Activated CD8-positive, alpha-beta memory T cell treated with anti-CD3 and anti-CD28 coated beads, Interleukin-2, amount 10 ng/mL, durations not matched to agents 7 days and 5 days (primary cell): Measurements from ENCODE around the gene ZNF747. TPM values are rescaled to one million over a fixed set of nuclear protein-coding genes. Genes with fewer than 3 reads are reported as not detected.
A peak's percentile ranks its signal among the peaks of the same experiment; 100 is the strongest.
"Not testable (repeated sequence)": the region's sequence is repeated elsewhere in the genome, so short reads cannot be mapped to it uniquely, and the experiment has no call there.

Experiments used
- ATAC-seq: fragments of 150-1000 bp; cut with Tn5 transposase; one replicate; pipeline ENCODE4 v1.10.0; 2021; ENCODE audit warnings: moderate library complexity
- CTCF ChIA-PET: fragments of 350-600 bp; sonication (Branson Sonifier 250); formaldehyde crosslinking; loops from one replicate; lab custom pipeline; 2021; ENCODE audit warnings: antibody characterized with exemption; lab: Charles Lee
- DNase-seq: peaks from one replicate; pipeline ENCODE4 v3.0.0-alpha.2; 2020
- H3K27ac Mint-ChIP-seq: one replicate; pipeline ENCODE4 v1.8.0; 2021; ENCODE audit warnings: mild to moderate bottlenecking, mixed read lengths
- H3K27me3 Mint-ChIP-seq: one replicate; pipeline ENCODE4 v1.8.0; 2021; ENCODE audit warnings: mixed read lengths
- H3K36me3 Mint-ChIP-seq: one replicate; pipeline ENCODE4 v1.8.0; 2021; ENCODE audit warnings: mild to moderate bottlenecking, mixed read lengths
- H3K4me1 Mint-ChIP-seq: one replicate; pipeline ENCODE4 v1.8.0; 2021; ENCODE audit warnings: mixed read lengths
- H3K4me3 Mint-ChIP-seq: one replicate; pipeline ENCODE4 v1.8.0; 2021; ENCODE audit warnings: mild to moderate bottlenecking, moderate library complexity, mixed read lengths
- H3K9me3 Mint-ChIP-seq: one replicate; pipeline ENCODE4 v1.8.0; 2022; ENCODE audit warnings: low read depth, mixed read lengths
- total RNA-seq, 2 experiments: library from RNA; stranded (reverse); gene quantifications; one replicate each; pipeline ENCODE4 v1.2.3, GENCODE V29; 2021

Gene ZNF747
- total RNA-seq, 2 experiments from 2014 or later, result 11.3 to 13.2 TPM

GRCh38 chr16:30536391-30537024 is 1.9 kb upstream of the ZNF747 start:
- peaks cover 15% of the 10 kb centered on the region for H3K36me3 Mint-ChIP-seq
- not testable (repeated sequence) for H3K9me3 Mint-ChIP-seq, H3K27me3 Mint-ChIP-seq, ATAC-seq, DNase-seq
- CTCF ChIA-PET, result interaction anchor here (0.7 to 4.3 kb wide), 18 partner anchors 8 to 118 kb away, joined by 3 to 60 read pairs (median 9); partner anchors contain the start of genes DCTPP1, ZNF689, ZNF764 and ZNF785
- peak overlapping the region; percentile 82 for H3K4me3 Mint-ChIP-seq
- H3K4me1 Mint-ChIP-seq, result peaks cover 30% of the 10 kb centered on the region
- peak overlapping the region; percentile 96 for H3K27ac Mint-ChIP-seq

- DNase-seq, result peak; percentile 80
- peak overlapping the region; percentile 96 for H3K27ac Mint-ChIP-seq
- peak overlapping the region; percentile 82 for H3K4me3 Mint-ChIP-seq
- no peaks in the 10 kb centered on the region for H3K27me3 Mint-ChIP-seq
- ATAC-seq, result peak; percentile 66
- peaks cover 30% of the 10 kb centered on the region for H3K4me1 Mint-ChIP-seq
- CTCF ChIA-PET, result interaction anchor here (0.6 to 4.3 kb wide), 41 partner anchors 8 to 406 kb away, joined by 3 to 60 read pairs (median 5); partner anchors contain the start of genes DCTPP1, ITGAL, PRR14 and ZNF688
- H3K9me3 Mint-ChIP-seq, result no peaks in the 10 kb centered on the region
- H3K36me3 Mint-ChIP-seq, result peaks cover 20% of the 10 kb centered on the region
These were observed 1.1 kb upstream of the ZNF747 start for GRCh38 chr16:30535777-30536190.

- Mint-ChIP-seq H3K4me3 (peak overlapping the region; percentile 82), H3K27ac (peak overlapping the region; percentile 96), H3K4me1 (peaks cover 30% of the 10 kb centered on the region), H3K9me3 (no peaks in the 10 kb centered on the region), H3K27me3 (no peaks in the 10 kb centered on the region), H3K36me3 (peaks cover 22% of the 10 kb centered on the region)
- CTCF ChIA-PET, result interaction anchor here (0.6 to 4.3 kb wide), 43 partner anchors 8 to 407 kb away, joined by 3 to 60 read pairs (median 5); partner anchors contain the start of genes DCTPP1, ITGAL, PRR14 and ZNF688
- no peak for DNase-seq
- peak; percentile 25 for ATAC-seq
These were observed 583 bp upstream of the ZNF747 start for GRCh38 chr16:30535106-30535776.

DNA sequence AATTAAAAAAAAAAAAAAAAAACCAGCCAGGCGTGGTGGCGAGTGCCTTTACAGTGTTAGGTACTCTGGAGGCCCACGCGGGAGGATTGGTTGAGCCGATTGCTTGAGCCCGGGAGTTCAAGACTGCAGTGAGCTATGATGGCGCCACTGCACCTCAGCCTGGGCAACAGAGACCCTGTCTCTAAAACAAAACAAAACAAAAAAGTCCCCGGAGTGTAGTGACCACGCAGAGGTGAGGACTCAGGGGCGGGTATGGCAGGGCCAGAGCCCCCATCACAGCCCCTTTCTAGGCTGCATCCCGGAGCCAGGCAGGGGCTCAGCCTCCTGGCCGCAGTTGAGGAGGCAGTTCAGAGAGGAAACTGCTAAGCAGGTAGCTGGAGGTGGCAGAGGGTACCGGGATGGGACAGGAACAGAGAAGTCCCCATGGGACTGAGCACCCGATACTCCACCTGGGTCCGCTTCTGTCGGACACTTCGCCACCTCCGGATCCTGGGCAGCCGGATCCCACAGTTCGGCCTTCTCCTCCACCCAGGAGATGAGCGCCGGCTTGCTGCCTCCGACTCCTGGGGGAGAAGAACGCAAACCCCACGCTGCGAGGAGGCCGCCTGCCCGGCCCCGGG is 800 bp downstream of the ZNF747 start:
- no peaks in the 10 kb centered on the region for H3K9me3 Mint-ChIP-seq
- peak; percentile 54 for DNase-seq

GRCh38 chr16:30533146-30533522 is 1.5 kb downstream of the ZNF747 start:
- DNase-seq (no peak), ATAC-seq (no peak)
- Mint-ChIP-seq H3K36me3 (peaks cover 22% of the 10 kb centered on the region), H3K27ac (peak overlapping the region; percentile 96), H3K4me3 (peak overlapping the region; percentile 82), H3K9me3 (no peaks in the 10 kb centered on the region), H3K27me3 (no peaks in the 10 kb centered on the region), H3K4me1 (peaks cover 33% of the 10 kb centered on the region)
- CTCF ChIA-PET, result interaction anchor here (1.2 to 4.3 kb wide), 5 partner anchors 25 to 103 kb away, joined by 5 to 60 read pairs (median 23); partner anchors contain the start of genes DCTPP1 and ZNF764

More for the DNA sequence above, 800 bp downstream of the ZNF747 start:
- Mint-ChIP-seq H3K36me3 (peaks cover 22% of the 10 kb centered on the region), H3K27ac (peak overlapping the region; percentile 96), H3K27me3 (no peaks in the 10 kb centered on the region), H3K4me3 (peak overlapping the region; percentile 82), H3K4me1 (peaks cover 30% of the 10 kb centered on the region)
- CTCF ChIA-PET, result interaction anchor here (1.2 to 4.3 kb wide), 9 partner anchors 20 to 408 kb away, joined by 3 to 60 read pairs (median 14); partner anchors contain the start of genes DCTPP1, ZNF688 and ZNF764
- peak; percentile 5 for ATAC-seq

DNA sequence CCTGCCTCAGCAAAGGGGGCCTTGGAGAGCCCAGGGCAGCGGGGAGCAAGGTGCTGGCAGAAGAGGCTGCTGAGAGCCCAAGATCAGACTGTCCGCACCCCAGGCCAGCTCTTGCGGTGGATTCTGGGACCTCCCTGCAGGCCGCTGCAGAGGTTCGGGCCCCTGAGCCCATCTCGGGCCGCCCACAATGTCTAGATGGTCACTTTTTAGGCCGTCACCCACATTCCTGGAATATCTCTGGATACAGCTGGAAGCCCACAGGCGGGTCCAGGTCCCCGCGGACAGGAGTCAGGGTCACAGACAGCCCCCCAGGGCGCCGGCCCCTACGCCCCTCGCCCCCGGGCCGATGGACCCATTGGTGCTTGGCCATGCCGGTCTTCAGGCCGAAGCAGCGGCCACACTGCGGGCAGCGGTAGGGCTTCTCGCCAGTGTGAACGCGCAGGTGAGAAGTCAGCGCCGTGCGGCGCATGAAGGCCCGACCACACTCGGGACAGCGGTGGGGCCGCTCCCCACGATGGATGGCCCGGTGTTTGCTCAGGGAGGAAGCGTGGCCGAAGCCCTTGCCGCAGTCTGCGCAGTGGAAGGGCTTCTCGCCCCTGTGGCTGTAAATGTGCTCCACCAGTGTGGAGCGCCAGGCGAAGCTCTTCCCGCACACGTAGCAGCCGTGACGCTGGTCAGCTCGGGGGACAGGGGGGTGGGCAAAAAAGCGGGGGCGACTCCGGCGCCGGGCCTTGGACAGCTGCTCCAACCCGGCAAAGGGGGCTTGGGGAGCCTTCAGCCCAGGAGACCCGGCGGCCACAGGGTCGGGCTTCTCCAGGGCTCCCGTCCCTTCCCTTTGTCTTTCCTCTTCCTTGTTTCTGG is 2.1 kb downstream of the ZNF747 start:
- H3K27me3 Mint-ChIP-seq, result no peaks in the 10 kb centered on the region
- ATAC-seq (no peak), DNase-seq (no peak)
- peaks cover 18% of the 10 kb centered on the region for H3K36me3 Mint-ChIP-seq
- H3K4me1 Mint-ChIP-seq, result peaks cover 35% of the 10 kb centered on the region
- H3K9me3 Mint-ChIP-seq, result no peaks in the 10 kb centered on the region
- H3K27ac Mint-ChIP-seq, result no peak overlapping the region
- peak overlapping the region; percentile 82 for H3K4me3 Mint-ChIP-seq
- CTCF ChIA-PET, result interaction anchor here (1.1 to 4.3 kb wide), 2 partner anchors 83 to 103 kb away, joined by 5 to 20 read pairs; partner anchors contain the start of gene DCTPP1

DNA sequence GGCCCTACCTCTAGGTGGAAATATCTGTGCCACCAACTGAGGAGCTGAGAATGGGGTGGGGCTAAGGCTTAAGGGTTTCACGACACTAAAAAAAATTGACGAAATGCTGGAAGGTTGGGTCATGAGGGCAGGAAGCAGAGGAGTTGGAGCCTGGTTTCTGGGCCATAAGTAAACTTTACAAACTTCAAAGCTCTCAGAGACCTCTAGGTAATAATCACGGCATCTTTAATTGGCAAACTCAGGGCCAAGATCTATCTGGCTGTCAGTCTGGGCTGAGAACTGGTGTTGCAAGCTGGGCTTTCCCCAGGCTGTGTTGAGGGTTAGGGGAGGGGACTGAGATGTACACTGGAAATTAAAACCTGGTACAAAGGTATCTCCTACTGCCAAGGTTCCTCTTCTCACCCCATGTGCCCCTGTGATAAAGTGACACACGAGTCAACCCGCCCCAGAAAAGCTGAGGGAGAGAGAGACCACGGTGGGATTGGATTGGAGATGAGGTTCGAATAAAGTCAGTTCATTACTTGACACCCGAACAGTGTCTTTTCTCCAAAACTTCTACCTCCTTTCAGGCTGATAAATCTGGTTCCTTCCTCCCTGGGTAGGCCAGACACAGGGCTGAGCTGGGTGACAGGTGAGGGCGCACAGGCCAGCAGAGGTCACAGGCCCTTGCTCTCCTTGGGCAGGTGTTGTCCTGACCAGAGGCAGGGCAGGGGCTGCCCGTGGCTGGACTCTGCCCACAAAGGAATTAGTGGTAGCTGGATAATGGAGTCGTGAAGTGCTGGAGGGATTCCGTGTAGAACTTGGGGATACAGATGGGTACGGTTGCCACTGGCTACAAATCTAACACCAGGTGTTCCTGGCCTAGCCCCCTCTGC is 4.3 kb downstream of the ZNF747 start:
- Mint-ChIP-seq H3K4me3 (no peak overlapping the region), H3K4me1 (peaks cover 25% of the 10 kb centered on the region), H3K27ac (no peak overlapping the region), H3K36me3 (peaks cover 10% of the 10 kb centered on the region), H3K27me3 (no peaks in the 10 kb centered on the region), H3K9me3 (no peaks in the 10 kb centered on the region)
- ATAC-seq (no peak), DNase-seq (no peak)
- CTCF ChIA-PET, result interaction anchor here (0.9 to 4.5 kb wide), 7 partner anchors 27 to 107 kb away, joined by 3 to 21 read pairs (median 3); partner anchors contain the start of gene DCTPP1

- Mint-ChIP-seq H3K27ac (peak overlapping the region; percentile 7), H3K36me3 (peaks cover 10% of the 10 kb centered on the region)
- CTCF ChIA-PET, result interaction anchor here (0.9 to 4.5 kb wide), 6 partner anchors 70 to 165 kb away, joined by 3 to 21 read pairs (median 4); partner anchors contain the start of gene DCTPP1
These were observed 5.7 kb downstream of the ZNF747 start for GRCh38 chr16:30528799-30529457.

GRCh38 chr16:30527635-30528178 is 7.0 kb downstream of the ZNF747 start:
- Mint-ChIP-seq H3K27ac (peak overlapping the region; percentile 56), H3K27me3 (no peaks in the 10 kb centered on the region)

More at GRCh38 chr16:30528799-30529457, 5.7 kb downstream of the ZNF747 start:
- DNase-seq, result no peak
- ATAC-seq, result no peak
- Mint-ChIP-seq H3K9me3 (no peaks in the 10 kb centered on the region), H3K27me3 (no peaks in the 10 kb centered on the region), H3K4me3 (no peak overlapping the region), H3K4me1 (peaks cover 23% of the 10 kb centered on the region)

GRCh38 chr16:30526823-30527634 is 7.6 kb downstream of the ZNF747 start:
- ATAC-seq (peak; percentile 90), DNase-seq (peak; percentile 98)
- CTCF ChIA-PET, result interaction anchor here (0.6 to 4.5 kb wide), 12 partner anchors 9 to 360 kb away, joined by 3 to 21 read pairs (median 4); partner anchors contain the start of genes DCTPP1, ZNF764 and ZNF785
- Mint-ChIP-seq H3K27ac (peak overlapping the region; percentile 63), H3K36me3 (peaks cover 11% of the 10 kb centered on the region), H3K27me3 (no peaks in the 10 kb centered on the region), H3K9me3 (no peaks in the 10 kb centered on the region), H3K4me3 (peak overlapping the region; percentile 61), H3K4me1 (peaks cover 22% of the 10 kb centered on the region)

More at GRCh38 chr16:30527635-30528178, 7.0 kb downstream of the ZNF747 start:
- peaks cover 7% of the 10 kb centered on the region for H3K36me3 Mint-ChIP-seq
- no peak for DNase-seq
- peaks cover 18% of the 10 kb centered on the region for H3K4me1 Mint-ChIP-seq
- peak overlapping the region; percentile 61 for H3K4me3 Mint-ChIP-seq
- ATAC-seq, result no peak
- H3K9me3 Mint-ChIP-seq, result no peaks in the 10 kb centered on the region
- CTCF ChIA-PET, result interaction anchor here (0.9 to 4.5 kb wide), 11 partner anchors 8 to 166 kb away, joined by 3 to 21 read pairs (median 5); partner anchors contain the start of genes DCTPP1, ZNF764 and ZNF785
